ENCODE data around the gene FZR1.

GRCh38 chr19:3572855-3573161 is 66.7 kb downstream of the FZR1 start, which contains the start of gene HMG20B:
- TF ChIP-seq CTCF (IDR thresholded peaks at IDR 0.05), result no peak
- TF ChIP-seq POLR2A (IDR thresholded peaks at IDR 0.05), result no peak

All from testis (tissue), 2 donors.